COLO668 (cell line): ENCODE results near the gene ECM1.

Experiments
- DNase-seq: peaks from one replicate; lab custom pipeline; 2025; ENCODE audit not compliant: unreplicated experiment; lab: John Stamatoyannopoulos, UW

The ECM1 gene

GRCh38 chr1:150511985-150512660 is 4.2 kb downstream of the ECM1 start:
- DNase-seq = no peak

DNA sequence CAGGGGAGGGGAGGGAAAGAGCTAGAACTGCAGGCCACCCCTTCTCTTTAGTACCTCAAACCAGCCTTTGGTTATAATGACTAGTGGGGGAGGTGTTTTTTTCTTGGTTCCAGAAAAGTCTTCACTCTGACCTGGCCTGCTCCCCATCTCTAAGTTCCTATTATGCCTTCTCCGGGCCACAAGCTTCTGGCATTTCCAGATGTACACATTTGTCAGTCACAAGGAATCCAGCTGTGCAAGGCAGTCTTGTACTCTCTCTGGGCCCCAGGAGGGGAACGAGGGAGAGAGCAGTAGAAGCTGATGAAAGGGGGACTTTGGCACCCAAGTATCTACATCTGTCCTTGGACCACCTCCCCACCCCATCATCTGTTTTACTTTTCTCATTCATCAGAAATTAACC is 4.9 kb downstream of the ECM1 start:
- no peak for DNase-seq

DNA sequence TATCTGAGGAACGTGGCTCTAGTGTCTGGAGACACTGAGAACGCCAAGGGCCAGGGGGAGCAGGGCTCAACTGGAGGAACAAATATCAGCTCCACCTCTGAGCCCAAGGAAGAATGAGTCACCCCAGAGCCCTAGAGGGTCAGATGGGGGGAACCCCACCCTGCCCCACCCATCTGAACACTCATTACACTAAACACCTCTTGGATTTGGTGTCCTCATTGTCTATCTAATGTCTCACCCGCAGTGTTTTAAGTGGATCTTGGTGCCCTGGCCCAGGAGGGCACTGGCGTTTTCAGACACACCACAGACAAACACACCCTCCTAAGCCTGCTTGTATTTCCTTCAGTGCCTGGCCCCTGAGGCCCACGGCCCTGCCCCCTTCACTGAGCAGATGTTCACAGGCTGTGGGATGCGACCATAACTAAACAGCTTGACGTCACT is 5.5 kb downstream of the ECM1 start:
- DNase-seq = peak; percentile 63

GRCh38 chr1:150514260-150514659 is 6.4 kb downstream of the ECM1 start:
- no peak for DNase-seq

DNA sequence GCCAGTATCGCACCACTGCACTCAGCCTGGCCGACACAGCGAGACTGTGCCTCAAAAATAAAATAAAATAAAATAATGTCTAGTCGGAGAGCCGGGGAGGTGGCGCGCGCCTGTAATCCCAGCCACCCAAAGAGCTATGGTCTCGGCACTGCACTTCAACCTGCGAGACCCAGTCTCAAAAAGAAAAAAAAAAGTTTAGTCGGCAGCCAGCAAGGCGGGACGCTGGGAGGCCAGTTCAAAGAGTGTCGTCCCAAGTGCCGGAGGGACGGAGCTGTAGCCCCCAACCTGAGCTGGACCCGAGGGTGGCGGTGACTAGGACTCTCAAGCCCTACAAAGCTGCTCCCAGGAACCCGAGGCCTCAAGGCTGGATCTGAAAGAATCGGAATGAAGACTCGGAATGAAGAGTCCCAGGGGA is 7.0 kb downstream of the ECM1 start:
- DNase-seq = no peak

DNA sequence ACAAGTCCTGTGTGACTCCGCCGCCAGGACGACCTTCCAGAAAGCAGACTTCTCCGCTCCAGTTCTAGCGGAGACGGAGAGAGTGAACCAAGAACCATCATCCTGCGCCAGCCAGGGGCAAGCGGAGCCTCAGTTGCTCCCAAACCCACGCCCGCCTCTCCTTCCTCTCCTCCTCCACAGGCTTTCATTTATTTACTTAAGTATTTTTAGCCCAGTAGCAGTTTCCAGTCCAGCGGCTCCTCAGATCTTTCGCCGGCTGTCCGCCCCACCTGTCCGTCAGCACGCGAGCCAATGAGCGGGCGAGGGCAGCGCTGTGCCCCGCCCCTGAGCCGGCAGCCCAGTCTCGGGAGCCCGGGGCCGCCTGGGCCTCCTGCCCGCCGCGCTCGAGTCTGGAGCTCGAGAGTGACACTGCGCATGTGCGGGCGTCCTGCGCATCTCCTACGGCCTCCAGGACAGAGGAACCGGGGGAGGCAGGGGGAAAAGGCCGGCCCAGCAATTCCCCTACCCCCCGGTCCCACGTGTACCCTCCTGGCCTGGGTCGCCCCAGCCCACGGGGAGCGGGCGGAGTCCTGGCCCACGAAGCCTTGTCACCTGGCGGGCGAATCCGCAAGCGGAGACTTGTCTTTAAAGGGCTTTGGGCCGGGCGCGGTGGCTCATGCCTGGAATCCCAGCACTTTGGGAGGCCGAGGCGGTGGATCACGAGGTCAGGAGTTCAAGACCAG is 7.6 kb downstream of the ECM1 start, which contains the start of gene FALEC:
Gene FALEC (plus strand): TSS at position 425 of the 722 bp plus-strand sequence.
- peak; percentile 99 for DNase-seq

DNA sequence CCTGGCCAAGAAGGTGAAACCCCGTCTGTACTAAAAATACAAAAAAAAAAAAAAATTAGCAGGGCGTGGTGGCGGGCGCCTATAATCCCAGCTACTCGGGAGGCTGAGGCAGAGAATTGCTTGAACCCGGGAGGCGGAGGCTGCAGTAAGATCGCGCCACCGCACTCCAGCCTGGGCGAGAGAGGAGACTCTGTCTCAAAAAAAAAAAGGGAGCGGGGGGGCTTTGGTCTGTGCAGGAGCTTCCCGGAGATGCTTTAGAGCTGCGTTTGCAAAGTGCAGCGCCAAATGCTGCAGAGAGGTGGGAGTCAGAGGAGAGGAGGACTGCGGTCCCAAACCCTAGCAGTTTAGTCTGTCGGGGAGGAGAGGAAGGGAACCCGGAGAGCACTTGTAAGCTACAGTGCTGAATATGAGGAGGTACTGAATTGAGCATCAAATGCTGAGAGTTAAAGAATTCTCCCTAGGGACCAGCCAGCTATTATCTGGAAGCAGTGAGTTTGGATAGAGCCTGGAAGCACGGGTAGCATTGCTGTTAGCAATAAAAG is 8.2 kb downstream of the ECM1 start:
- DNase-seq = no peak

DNA sequence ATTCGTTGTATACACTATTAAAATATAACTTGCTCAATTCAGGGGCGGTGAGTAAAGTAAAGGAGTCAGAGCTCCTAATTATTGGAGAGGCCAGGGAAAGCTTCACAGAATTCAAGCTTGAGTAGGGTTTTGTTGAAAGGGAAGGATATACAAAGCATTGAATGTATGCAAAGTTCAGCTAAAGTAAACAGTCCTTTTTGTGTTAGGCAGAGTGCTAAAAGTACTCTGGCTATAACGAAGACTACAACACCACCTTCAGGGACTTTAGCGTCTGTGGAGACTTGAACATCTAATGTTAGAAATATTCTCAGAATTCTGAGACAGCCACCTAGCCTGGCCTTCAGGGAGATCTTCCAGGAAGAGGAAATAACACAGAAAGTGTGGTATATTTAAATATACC is 8.7 kb downstream of the ECM1 start:
- DNase-seq = peak; percentile 20

GRCh38 chr1:150521196-150521968 is 13.5 kb downstream of the ECM1 start:
- DNase-seq = no peak

- DNase-seq = no peak
Measured at GRCh38 chr1:150525348-150525747, 17.4 kb downstream of the ECM1 start.

GRCh38 chr1:150528196-150528595 is 20.3 kb downstream of the ECM1 start:
- no peak for DNase-seq

- DNase-seq = no peak
Measured at GRCh38 chr1:150529017-150529416, 21.1 kb downstream of the ECM1 start.

DNA sequence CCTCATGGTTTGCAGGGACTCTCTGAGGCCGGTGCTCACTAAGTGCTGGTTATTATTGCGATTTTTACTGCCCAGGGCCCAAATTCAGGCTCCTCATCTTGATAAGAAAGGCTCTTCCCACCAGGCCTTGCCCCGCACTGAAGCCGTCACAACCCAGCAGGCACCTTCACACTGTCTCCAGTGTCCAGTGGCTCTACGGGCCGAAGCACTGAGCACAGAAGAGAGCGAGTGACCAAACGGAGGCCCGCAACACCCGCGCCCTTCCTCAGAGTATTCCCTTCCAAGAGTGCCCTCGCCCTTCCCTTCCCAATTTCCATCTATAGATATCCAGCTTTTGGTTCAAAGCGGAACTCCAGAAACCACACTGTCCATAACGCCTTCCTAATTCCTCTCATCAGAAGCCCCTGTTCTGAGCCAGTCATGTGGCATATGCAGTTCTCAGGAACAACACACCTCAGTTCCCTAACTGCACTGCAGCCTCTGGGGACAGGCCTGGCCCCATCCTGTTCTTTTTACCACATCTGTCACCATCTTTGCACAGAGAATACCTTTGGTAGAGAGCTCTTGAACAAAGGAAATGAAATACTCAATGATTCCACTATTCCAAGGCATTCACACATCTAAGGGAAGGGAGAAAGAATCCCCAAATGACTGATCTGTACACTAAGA is 22.7 kb downstream of the ECM1 start:
- DNase-seq = no peak

- DNase-seq = no peak
Measured at GRCh38 chr1:150532860-150533259, 25.0 kb downstream of the ECM1 start.

GRCh38 chr1:150534002-150534401 is 26.1 kb downstream of the ECM1 start:
- no peak for DNase-seq

GRCh38 chr1:150535511-150536287 is 27.8 kb downstream of the ECM1 start:
- no peak for DNase-seq

- no peak for DNase-seq
Measured at GRCh38 chr1:150536836-150537731, 29.2 kb downstream of the ECM1 start.

DNA sequence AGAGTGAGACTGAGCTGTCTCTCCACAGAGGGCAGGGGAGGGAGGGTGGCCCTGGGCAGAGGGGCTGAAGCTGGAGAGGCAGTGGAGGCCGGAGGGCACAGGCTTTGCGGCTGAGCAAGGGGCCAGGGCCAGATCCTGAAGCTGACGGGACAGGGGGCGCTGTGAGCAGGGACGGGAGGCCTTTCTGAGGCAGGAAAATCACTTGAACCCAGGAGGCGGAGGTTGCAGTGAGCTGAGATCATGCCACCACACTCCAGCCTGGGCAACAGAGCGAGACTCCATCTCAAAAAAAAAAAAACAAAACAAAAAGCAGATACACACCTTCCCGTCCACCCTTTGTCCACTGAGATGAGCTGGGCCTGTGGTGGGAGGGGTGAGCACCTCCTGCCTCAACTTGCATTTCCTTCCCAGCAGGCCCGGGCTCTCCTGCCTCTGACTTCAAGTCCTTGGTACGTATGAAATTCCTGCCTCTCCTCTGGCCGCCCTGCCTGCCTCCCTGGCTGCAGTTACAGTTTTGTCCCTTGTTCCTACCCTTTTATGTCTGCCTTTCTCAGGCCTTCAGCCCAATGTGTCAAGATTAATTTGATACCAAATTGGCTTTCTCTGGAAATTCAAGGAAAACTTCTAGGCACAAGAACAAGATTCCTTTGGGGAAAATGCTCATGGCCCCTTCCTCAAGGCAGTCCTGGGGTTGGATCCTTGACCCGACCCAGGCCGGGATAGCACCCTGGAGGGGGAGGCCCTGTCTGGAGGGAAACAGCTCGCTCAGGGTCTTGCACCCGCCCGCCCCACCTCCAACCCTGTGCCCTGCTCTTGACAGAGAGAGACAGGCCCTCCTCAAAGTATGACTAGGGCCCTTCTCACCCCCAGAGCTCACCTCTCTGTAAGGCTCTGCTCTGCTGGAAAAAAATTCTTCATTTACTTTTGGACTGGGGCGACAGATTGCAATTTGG is 30.1 kb downstream of the ECM1 start:
- DNase-seq = no peak
